Measurements from ENCODE around the gene SMAD1. TPM values are rescaled to one million over a fixed set of nuclear protein-coding genes. Genes with fewer than 3 reads are reported as not detected.
"Not testable (repeated sequence)": the region's sequence is repeated elsewhere in the genome, so short reads cannot be mapped to it uniquely, and the experiment has no call there.

Gene SMAD1
- total RNA-seq, 1 donor from 2014 or later = 10.8 TPM

DNA sequence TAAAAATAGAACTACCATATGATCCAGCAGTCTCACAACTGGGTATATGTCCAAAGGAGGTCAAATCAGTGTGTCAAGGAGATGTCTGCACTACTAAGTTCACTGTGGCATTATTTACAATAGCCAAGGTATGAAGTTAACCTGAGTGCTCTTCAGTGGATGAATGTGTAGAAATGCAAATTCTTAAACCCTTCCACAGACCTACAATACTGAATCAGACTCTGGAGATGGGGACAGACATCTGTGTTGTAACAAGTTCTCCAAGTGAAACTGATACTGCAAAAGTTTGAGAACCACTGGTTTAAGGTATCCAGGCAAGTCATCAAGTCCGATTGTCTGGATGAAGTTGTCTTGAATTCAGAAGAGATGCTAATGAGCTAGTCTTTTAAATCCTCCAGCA is 38.5 kb downstream of the SMAD1 start:
- no peak for DNase-seq (ENCODE audit: low spot score)
- intact Hi-C loops (cut with DNase I) = no loop called here

- no peak for DNase-seq (ENCODE audit: low spot score)
- intact Hi-C loops (cut with DNase I) = no loop called here
These were observed 39.6 kb downstream of the SMAD1 start for GRCh38 chr4:145521282-145521681.

GRCh38 chr4:145523117-145523516 is 41.5 kb downstream of the SMAD1 start:
- no peak for DNase-seq (ENCODE audit: low spot score)
- intact Hi-C loops (cut with DNase I) = no loop called here

DNA sequence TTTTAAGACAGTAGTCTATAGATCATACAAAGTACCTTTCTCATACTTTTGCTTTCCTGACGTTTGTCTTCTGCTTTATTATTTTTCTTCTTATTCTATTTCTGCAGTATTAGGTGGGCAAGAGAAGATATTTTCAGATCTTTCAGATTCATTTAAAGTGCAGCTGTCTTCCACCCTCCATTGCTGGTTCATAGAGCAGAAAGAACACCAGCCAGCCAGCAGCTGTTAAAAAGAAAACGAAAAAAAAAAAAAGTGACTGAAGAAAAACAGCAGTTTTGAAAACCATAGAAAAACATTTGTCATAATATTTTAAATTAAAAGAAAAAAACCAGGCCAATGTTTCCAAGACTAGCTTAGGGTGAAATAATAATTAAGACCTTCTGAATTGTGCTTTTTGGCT is 42.9 kb downstream of the SMAD1 start:
- no peak for DNase-seq (ENCODE audit: low spot score)
- intact Hi-C loops (cut with DNase I) = no loop called here

- intact Hi-C loops (cut with DNase I) = no loop called here
- no peak for DNase-seq (ENCODE audit: low spot score)
These were observed 43.7 kb downstream of the SMAD1 start for GRCh38 chr4:145525291-145525740.

GRCh38 chr4:145527773-145528172 is 46.1 kb downstream of the SMAD1 start:
- DNase-seq (ENCODE audit: low spot score) = no peak
- intact Hi-C loops (cut with DNase I) = no loop called here

DNA sequence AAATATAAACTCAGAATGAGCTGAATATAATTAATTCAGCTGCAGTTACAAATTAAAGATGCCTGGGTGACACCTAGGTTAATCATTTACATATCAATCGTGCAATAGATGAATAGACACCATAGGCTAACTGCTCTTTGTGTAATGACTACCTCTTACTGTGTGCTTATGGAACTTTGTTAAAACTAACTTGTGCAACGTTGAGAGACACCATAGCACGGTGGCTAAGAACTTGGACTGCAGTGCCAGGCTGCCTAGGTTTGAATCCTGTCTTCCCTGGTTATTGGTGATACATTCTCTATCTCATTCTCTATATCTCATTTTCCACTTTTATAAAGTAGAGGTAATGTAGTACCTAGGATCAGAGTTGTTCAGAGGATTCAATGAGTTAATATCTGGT is 46.9 kb downstream of the SMAD1 start:
- no peak for DNase-seq (ENCODE audit: low spot score)
- intact Hi-C loops (cut with DNase I) = no loop called here

- intact Hi-C loops (cut with DNase I) = no loop called here
These were observed 48.5 kb downstream of the SMAD1 start for GRCh38 chr4:145530189-145530588.

DNA sequence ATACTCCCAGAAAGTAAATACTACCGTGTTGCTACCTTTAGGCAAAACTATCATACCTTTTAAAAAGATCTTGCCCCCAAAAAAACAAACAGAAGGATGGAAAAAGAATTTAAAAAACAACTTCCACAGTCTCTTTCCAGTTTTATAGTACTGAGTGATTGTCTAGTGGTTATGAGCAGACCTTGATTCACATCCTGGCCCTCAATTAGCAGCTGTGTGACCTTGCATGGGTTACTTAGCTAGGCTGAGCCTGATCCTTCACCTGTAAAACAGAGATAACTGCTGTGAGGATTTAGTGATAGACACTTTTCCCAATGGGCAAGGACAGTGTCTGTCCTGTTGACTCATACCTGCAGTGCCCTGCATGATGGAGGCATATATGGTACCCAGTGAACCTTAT is 49.0 kb downstream of the SMAD1 start:
- intact Hi-C loops (cut with DNase I) = no loop called here
- no peak for DNase-seq (ENCODE audit: low spot score)

More at GRCh38 chr4:145530189-145530588, 48.5 kb downstream of the SMAD1 start:
- no peak for DNase-seq (ENCODE audit: low spot score)

GRCh38 chr4:145531223-145531622 is 49.6 kb downstream of the SMAD1 start:
- DNase-seq (ENCODE audit: low spot score) = no peak
- intact Hi-C loops (cut with DNase I) = no loop called here

- DNase-seq (ENCODE audit: low spot score) = no peak
- intact Hi-C loops (cut with DNase I) = no loop called here
These were observed 50.2 kb downstream of the SMAD1 start for GRCh38 chr4:145531859-145532258.

DNA sequence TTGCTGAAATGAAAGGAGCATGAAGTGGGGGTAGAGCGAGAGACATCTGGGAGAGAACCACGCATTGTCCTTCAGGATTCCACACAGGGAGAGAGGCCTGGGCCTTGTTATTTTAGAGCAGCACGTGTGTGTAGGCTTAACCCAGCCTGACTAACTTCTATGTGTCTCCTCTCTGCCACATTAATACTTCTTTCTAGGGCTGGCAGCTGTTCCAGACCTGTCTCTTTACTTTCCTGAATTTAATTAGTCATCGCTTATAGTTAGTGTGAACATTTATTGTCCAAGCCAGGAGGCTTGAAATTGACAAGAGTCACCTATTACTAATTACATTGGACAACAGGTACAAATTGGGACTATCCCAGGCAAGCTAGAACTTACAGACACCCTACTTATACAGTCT is 51.3 kb downstream of the SMAD1 start:
- intact Hi-C loops (cut with DNase I) = no loop called here
- no peak for DNase-seq (ENCODE audit: low spot score)

GRCh38 chr4:145533415-145533814 is 51.8 kb downstream of the SMAD1 start:
- intact Hi-C loops (cut with DNase I); DNase-seq (ENCODE audit: low spot score): not testable (repeated sequence)

DNA sequence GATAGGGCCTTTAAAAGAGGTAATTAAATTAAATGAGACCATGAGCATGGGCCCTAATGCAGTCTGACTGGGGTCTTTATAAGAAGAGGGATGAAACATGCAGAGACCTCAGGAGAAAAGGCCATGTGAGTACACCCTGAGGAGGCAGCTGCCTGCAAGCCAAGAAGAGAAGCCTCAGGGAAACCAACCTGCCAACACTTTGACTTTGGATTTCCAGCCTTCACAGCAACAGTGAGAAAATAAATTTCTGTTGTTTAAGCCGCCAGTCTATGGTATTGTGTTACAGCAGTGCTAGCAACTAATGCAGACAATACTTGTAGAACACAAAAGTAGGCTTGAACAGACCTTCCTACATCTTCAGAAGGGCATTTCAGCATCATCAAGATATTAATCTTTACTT is 52.3 kb downstream of the SMAD1 start:
- DNase-seq (ENCODE audit: low spot score) = no peak

DNA sequence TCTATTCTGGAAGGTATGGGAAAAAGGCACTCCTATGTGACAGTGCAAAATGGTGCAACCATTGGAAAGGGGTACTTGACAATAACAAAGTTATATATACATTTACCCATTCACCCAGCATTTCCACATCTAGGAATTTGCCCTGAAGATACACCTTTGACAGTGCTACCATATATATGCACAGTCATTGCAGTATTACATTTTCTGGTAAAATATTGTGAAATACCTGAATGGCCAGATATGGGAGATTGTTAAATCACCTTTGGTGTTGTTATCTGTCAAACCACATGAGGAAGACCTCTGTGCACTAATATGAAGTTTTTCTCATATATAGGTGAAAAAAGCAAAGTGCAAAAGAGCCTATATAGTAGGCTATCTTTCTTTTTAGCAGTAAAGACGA is 53.5 kb downstream of the SMAD1 start:
- no peak for DNase-seq (ENCODE audit: low spot score)
- intact Hi-C loops (cut with DNase I) = no loop called here

More for the DNA sequence above, 52.3 kb downstream of the SMAD1 start:
- intact Hi-C loops (cut with DNase I) = no loop called here

DNA sequence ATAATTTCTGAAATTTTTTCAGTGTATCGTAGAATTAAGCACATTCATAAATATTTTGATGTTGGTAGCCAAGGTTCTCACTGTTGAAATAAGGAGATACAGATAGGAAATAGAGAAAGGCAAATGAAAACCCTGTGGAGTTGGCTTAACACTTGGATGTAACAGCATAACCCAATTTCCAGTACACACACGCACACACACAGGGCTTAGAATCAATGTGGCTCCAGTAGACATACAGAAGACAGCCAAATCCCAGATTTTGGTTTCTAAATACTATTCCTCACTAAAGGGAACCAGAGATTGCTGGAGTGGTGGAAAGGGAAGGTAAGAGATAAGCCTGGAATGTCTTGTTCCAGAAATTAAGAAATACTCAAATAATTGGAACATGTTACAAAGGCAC is 54.4 kb downstream of the SMAD1 start:
- intact Hi-C loops (cut with DNase I) = no loop called here

GRCh38 chr4:145538596-145538995 is 56.9 kb downstream of the SMAD1 start:
- intact Hi-C loops (cut with DNase I) = no loop called here

More for the DNA sequence above, 54.4 kb downstream of the SMAD1 start:
- no peak for DNase-seq (ENCODE audit: low spot score)

DNA sequence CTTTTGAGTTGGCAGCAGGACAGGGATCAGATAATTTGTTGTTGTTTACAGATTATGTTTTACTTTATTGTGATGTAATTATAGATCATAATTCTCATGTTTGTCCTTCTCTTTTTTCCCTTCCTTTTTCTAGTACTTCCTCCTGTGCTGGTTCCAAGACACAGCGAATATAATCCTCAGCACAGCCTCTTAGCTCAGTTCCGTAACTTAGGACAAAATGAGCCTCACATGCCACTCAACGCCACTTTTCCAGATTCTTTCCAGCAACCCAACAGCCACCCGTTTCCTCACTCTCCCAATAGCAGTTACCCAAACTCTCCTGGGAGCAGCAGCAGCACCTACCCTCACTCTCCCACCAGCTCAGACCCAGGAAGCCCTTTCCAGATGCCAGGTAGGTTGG is 58.0 kb downstream of the SMAD1 start:
- intact Hi-C loops (cut with DNase I) = no loop called here
- no peak for DNase-seq (ENCODE audit: low spot score)

More at GRCh38 chr4:145538596-145538995, 56.9 kb downstream of the SMAD1 start:
- DNase-seq (ENCODE audit: low spot score) = no peak

DNA sequence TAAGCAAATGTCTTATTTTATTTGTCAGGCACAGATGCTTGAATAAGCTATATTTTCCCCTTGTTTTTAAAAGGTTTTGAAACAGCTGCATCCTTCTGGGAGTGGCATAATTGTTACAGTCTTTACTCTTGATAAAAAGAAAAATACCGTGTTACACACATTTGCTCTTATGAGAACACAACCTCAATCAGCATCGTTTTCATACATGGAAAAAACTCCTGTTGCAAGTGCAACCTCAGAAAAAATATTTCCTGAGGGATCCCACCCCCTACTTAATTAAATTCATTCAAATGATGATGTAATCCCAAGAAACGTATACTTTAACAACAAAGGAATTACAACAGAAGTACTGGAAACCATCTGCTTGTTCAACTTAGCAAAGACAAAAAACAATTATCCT is 58.6 kb downstream of the SMAD1 start:
- intact Hi-C loops (cut with DNase I) = no loop called here

DNA sequence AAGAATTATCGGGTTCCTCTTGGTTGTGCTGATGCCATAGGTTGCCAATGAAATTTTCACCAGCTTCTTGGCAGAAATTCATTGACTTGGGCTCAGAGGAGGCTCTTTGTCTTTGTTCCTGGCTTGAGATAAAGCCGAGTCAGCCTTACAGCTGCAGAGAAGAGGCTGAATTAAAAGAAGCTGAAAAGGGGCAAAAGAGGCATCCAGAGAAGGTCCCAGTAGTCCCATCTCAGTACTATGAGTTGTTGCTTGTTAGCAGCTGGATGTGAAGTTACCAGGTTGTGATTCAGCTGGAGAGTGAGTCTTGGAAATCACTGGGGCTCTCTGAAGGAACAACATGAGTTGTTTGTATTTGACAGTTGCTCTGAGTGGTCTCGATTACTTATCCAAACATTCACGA is 59.7 kb downstream of the SMAD1 start:
- no peak for DNase-seq (ENCODE audit: low spot score)
- intact Hi-C loops (cut with DNase I) = no loop called here

More for the DNA sequence above, 58.6 kb downstream of the SMAD1 start:
- no peak for DNase-seq (ENCODE audit: low spot score)

GRCh38 chr4:145545031-145545430 is 63.4 kb downstream of the SMAD1 start:
- intact Hi-C loops (cut with DNase I) = loop anchor here (5.0 kb wide), 1 partner anchor 38 kb away; no protein-coding TSS in a partner anchor
- DNase-seq (ENCODE audit: low spot score) = no peak

- no peak for DNase-seq (ENCODE audit: low spot score)
- intact Hi-C loops (cut with DNase I) = loop anchor here (5.0 kb wide), 1 partner anchor 38 kb away; no protein-coding TSS in a partner anchor
These were observed 64.0 kb downstream of the SMAD1 start for GRCh38 chr4:145545538-145546174.
